ENCODE data around the gene CDA. TPM values are rescaled to one million over a fixed set of nuclear protein-coding genes. Genes with fewer than 3 reads are reported as not detected.
A peak's percentile ranks its signal among the peaks of the same experiment; 100 is the strongest.
"Not testable (repeated sequence)": the region's sequence is repeated elsewhere in the genome, so short reads cannot be mapped to it uniquely, and the experiment has no call there.

CDA gene
- total RNA-seq, 1 donor from 2014 or later: not detected

- Histone ChIP-seq H3K79me2 (ENCODE audit: insufficient read depth, low read length) (no peaks in the 10 kb centered on the region), H3K27me3 (ENCODE audit: insufficient read depth, low read length) (no peaks in the 10 kb centered on the region), H3K9me3 (ENCODE audit: insufficient read depth, low read depth, low read length) (no peaks in the 10 kb centered on the region), H2AFZ (ENCODE audit: low read depth, low read length) (no peak overlapping the region), H3K4me2 (ENCODE audit: low read length) (peak overlapping the region; percentile 55), H3K4me1 (ENCODE audit: insufficient read depth, low read length) (peaks cover 37% of the 10 kb centered on the region), H3K4me3 (ENCODE audit: insufficient read depth, low read depth, low read length) (no peak overlapping the region), H3K27ac (ENCODE audit: low read depth, low read length) (peak overlapping the region; percentile 75), H4K20me1 (ENCODE audit: insufficient read depth, low read length) (no peaks in the 10 kb centered on the region), H3K36me3 (ENCODE audit: insufficient read depth, low read length) (no peaks in the 10 kb centered on the region), H3K9ac (ENCODE audit: low read length) (peak overlapping the region; percentile 49)
- H3K9me3 Mint-ChIP-seq (ENCODE audit: unreplicated experiment): peaks cover 2% of the 10 kb centered on the region
- DNase-seq (ENCODE audit: low read depth) (peak; percentile 94), FAIRE-seq (peak; percentile 88)
- peaks cover 10% of the 10 kb centered on the region for H3K4me1 Mint-ChIP-seq (ENCODE audit: low read depth, unreplicated experiment)
- H3K4me3 Mint-ChIP-seq (ENCODE audit: unreplicated experiment): no peak overlapping the region
- H3K36me3 Mint-ChIP-seq (ENCODE audit: low read depth, unreplicated experiment): no peaks in the 10 kb centered on the region
- TF ChIP-seq CTCF (IDR thresholded peaks at IDR 0.05; ENCODE audit: insufficient read depth, low read depth, low read length): no peak
- TF ChIP-seq EZH2 (IDR thresholded peaks at IDR 0.05; ENCODE audit: insufficient read depth, low read length): no peak
- peak overlapping the region; percentile 64 for H3K27ac Mint-ChIP-seq (ENCODE audit: unreplicated experiment)
- no peaks in the 10 kb centered on the region for H3K27me3 Mint-ChIP-seq (ENCODE audit: low read depth, unreplicated experiment)
These were observed 14.9 kb downstream of the CDA start for GRCh38 chr1:20603504-20604464.

DNA sequence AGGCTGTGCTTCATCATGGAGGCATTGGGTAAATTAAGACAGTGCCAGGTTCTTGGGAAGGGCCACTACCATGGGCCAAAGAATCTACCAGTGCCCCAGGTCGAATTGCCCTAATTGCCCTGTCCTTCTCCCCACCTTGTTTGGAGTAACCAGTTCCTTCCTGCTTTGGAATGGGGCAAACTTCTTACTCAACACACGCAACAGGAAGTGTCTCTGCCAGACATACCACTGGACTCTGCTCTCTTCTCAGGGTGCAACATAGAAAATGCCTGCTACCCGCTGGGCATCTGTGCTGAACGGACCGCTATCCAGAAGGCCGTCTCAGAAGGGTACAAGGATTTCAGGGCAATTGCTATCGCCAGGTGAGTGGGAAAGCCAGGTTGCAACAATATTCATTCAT lies 15.8 kb downstream of the CDA start:
- Histone ChIP-seq H3K4me2 (ENCODE audit: low read length) (peak overlapping the region; percentile 55), H3K4me3 (ENCODE audit: insufficient read depth, low read depth, low read length) (no peak overlapping the region), H2AFZ (ENCODE audit: low read depth, low read length) (no peak overlapping the region), H3K27ac (ENCODE audit: low read depth, low read length) (peak overlapping the region; percentile 67), H3K4me1 (ENCODE audit: insufficient read depth, low read length) (peaks cover 37% of the 10 kb centered on the region), H3K27me3 (ENCODE audit: insufficient read depth, low read length) (no peaks in the 10 kb centered on the region), H3K9me3 (ENCODE audit: insufficient read depth, low read depth, low read length) (no peaks in the 10 kb centered on the region), H4K20me1 (ENCODE audit: insufficient read depth, low read length) (no peaks in the 10 kb centered on the region), H3K79me2 (ENCODE audit: insufficient read depth, low read length) (no peaks in the 10 kb centered on the region), H3K36me3 (ENCODE audit: insufficient read depth, low read length) (no peaks in the 10 kb centered on the region), H3K9ac (ENCODE audit: low read length) (no peak overlapping the region)
- H3K27ac Mint-ChIP-seq (ENCODE audit: unreplicated experiment): peak overlapping the region; percentile 30
- peaks cover 2% of the 10 kb centered on the region for H3K9me3 Mint-ChIP-seq (ENCODE audit: unreplicated experiment)
- H3K36me3 Mint-ChIP-seq (ENCODE audit: low read depth, unreplicated experiment): no peaks in the 10 kb centered on the region
- FAIRE-seq: no peak
- TF ChIP-seq CTCF (IDR thresholded peaks at IDR 0.05; ENCODE audit: insufficient read depth, low read depth, low read length): no peak
- TF ChIP-seq EZH2 (IDR thresholded peaks at IDR 0.05; ENCODE audit: insufficient read depth, low read length): no peak
- peaks cover 10% of the 10 kb centered on the region for H3K4me1 Mint-ChIP-seq (ENCODE audit: low read depth, unreplicated experiment)
- no peak for DNase-seq (ENCODE audit: low read depth)
- H3K27me3 Mint-ChIP-seq (ENCODE audit: low read depth, unreplicated experiment): no peaks in the 10 kb centered on the region
- no peak overlapping the region for H3K4me3 Mint-ChIP-seq (ENCODE audit: unreplicated experiment)

- FAIRE-seq; H3K36me3 ChIP-seq (ENCODE audit: insufficient read depth, low read length); H3K4me3 Mint-ChIP-seq (ENCODE audit: unreplicated experiment); H3K4me3 ChIP-seq (ENCODE audit: insufficient read depth, low read depth, low read length); H3K27me3 ChIP-seq (ENCODE audit: insufficient read depth, low read length); H3K36me3 Mint-ChIP-seq (ENCODE audit: low read depth, unreplicated experiment); H3K9me3 ChIP-seq (ENCODE audit: insufficient read depth, low read depth, low read length); H3K4me2 ChIP-seq (ENCODE audit: low read length); H3K27ac Mint-ChIP-seq (ENCODE audit: unreplicated experiment); H3K79me2 ChIP-seq (ENCODE audit: insufficient read depth, low read length); H3K9me3 Mint-ChIP-seq (ENCODE audit: unreplicated experiment); H2AFZ ChIP-seq (ENCODE audit: low read depth, low read length); H4K20me1 ChIP-seq (ENCODE audit: insufficient read depth, low read length); H3K27me3 Mint-ChIP-seq (ENCODE audit: low read depth, unreplicated experiment); DNase-seq (ENCODE audit: low read depth); H3K9ac ChIP-seq (ENCODE audit: low read length); H3K27ac ChIP-seq (ENCODE audit: low read depth, low read length): not testable (repeated sequence)
- H3K4me1 Mint-ChIP-seq (ENCODE audit: low read depth, unreplicated experiment): peaks cover 10% of the 10 kb centered on the region
- peaks cover 22% of the 10 kb centered on the region for H3K4me1 ChIP-seq (ENCODE audit: insufficient read depth, low read length)
These were observed 18.1 kb downstream of the CDA start for GRCh38 chr1:20606801-20607570.
